Endodermal cell (in vitro differentiated cells): Measurements from ENCODE around the gene GOLGA1. TPM values are rescaled to one million over a fixed set of nuclear protein-coding genes. Genes with fewer than 3 reads are reported as not detected.

Experiments used
- DNase-seq: peaks from one replicate; pipeline ENCODE4 v3.0.0-alpha.2; 2017
- H3K27ac ChIP-seq: 2 replicates; pipeline ENCODE4 v1.5.1; 2013; ENCODE audit warnings: mild to moderate bottlenecking, low read depth, low read length, moderate library complexity
- H3K27me3 ChIP-seq: 2 replicates; pipeline ENCODE4 v1.6.1; 2013; ENCODE audit warnings: mild to moderate bottlenecking, low read length, moderate library complexity; ENCODE audit not compliant: insufficient read depth, control insufficient read depth, poor library complexity, severe bottlenecking
- H3K36me3 ChIP-seq: 2 replicates; pipeline ENCODE4 v1.7.0; 2013; ENCODE audit warnings: mild to moderate bottlenecking, low read length, moderate library complexity; ENCODE audit not compliant: control insufficient read depth, insufficient read depth
- H3K4me1 ChIP-seq: one replicate; pipeline ENCODE4 v1.7.0; 2013; ENCODE audit warnings: low read length; ENCODE audit not compliant: control insufficient read depth, insufficient read depth
- H3K4me3 ChIP-seq: 2 replicates; pipeline ENCODE4 v1.5.1; 2013; ENCODE audit warnings: mild to moderate bottlenecking, low read length, moderate library complexity
- H3K9ac ChIP-seq: 2 replicates; pipeline ENCODE4 v1.6.1; 2013; ENCODE audit warnings: mild to moderate bottlenecking, low read length, moderate library complexity; ENCODE audit not compliant: poor library complexity, severe bottlenecking; ENCODE audit errors: extremely low read depth
- H3K9me3 ChIP-seq: 2 replicates; pipeline ENCODE4 v1.6.1; 2013; ENCODE audit warnings: mild to moderate bottlenecking, low read length, moderate library complexity; ENCODE audit not compliant: control insufficient read depth
- H3K27ac Mint-ChIP-seq: 2 replicates; pipeline ENCODE4 v1.8.0; 2020; ENCODE audit warnings: mixed read lengths
- H3K27me3 Mint-ChIP-seq: 2 replicates; pipeline ENCODE4 v1.8.0; 2021; ENCODE audit warnings: mild to moderate bottlenecking, mixed read lengths; ENCODE audit not compliant: insufficient read depth
- H3K36me3 Mint-ChIP-seq: 2 replicates; pipeline ENCODE4 v1.8.0; 2020; ENCODE audit warnings: low read depth, mixed read lengths
- H3K4me1 Mint-ChIP-seq: 2 replicates; pipeline ENCODE4 v1.8.0; 2020; ENCODE audit warnings: mixed read lengths
- H3K4me3 Mint-ChIP-seq: 2 replicates; pipeline ENCODE4 v1.8.0; 2020; ENCODE audit warnings: mild to moderate bottlenecking, moderate library complexity, mixed read lengths
- H3K9me3 Mint-ChIP-seq: 2 replicates; pipeline ENCODE4 v1.8.0; 2020; ENCODE audit warnings: mild to moderate bottlenecking, mixed read lengths
- CTCF ChIP-seq: fragments of 200-600 bp; sonication (generic); conservative IDR thresholded peaks from 2 replicates; pipeline ENCODE4 v1.5.0; 2021; ENCODE audit warnings: antibody characterized with exemption, mild to moderate bottlenecking
- whole genome bisulfite sequencing, 2 experiments: methylation state at CpG; one replicate each; pipeline versions ENCODE4 v1.1.5 to v1.1.7; 2013; ENCODE audit warnings: missing lambda C conversion rate in 2 of 2, mixed read lengths in 1 of 2; ENCODE audit not compliant: insufficient coverage in 1 of 2, insufficient read length in 1 of 2; 5-methylcytosine and 5-hydroxymethylcytosine counted together
- total RNA-seq, 2 donors: library from RNA; stranded (reverse); fragmentation: NEBNext Ultra II Directional in 1 of 2; extraction: Animal tissue kit (Norgen Biotek cat#: 25700) in 1 of 2; gene quantifications; 2 replicates in 1 of 2; 3 replicates in 1 of 2; pipeline ENCODE4 v1.2.1, GENCODE V29; 2021

Gene GOLGA1
- total RNA-seq, 2 donors from 2014 or later: 8.8 to 13.2 TPM

DNA sequence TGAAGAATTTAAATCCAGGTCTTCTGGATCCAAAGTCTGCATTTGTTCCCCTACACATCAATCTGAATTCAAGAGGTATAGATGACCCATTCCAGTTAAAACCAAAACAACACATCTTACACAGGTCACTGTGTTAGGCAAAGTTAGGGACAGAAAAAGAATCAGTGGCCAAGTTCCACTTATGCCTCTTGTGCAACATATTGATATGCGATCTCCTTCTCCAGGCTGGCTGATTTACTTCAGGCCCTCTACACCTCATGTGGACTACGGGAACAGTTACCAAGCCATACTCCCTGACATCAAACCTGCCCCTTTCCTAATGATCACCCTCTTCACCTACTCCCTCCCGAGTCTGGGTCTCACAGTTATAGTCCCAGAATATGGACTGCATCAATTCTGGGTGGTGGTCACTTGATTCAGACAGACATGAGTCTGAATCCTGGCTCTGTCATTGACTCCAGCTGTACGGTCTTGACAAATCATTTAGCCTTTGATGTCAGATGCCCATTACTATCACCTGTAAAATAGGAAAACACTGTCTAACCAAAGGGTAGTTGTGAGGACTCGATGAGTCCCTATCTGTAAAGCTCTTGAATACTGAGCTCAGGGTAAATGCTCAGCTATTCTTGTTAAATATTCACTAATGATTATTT lies 26.0 kb downstream of the GOLGA1 start:
- H3K4me3 Mint-ChIP-seq: no peak overlapping the region
- H3K9ac ChIP-seq: no peak overlapping the region
- H3K4me3 ChIP-seq: no peak overlapping the region
- TF ChIP-seq CTCF: no peak
- peaks cover 38% of the 10 kb centered on the region for H3K36me3 Mint-ChIP-seq
- no peaks in the 10 kb centered on the region for H3K9me3 ChIP-seq
- no peak overlapping the region for H3K27ac Mint-ChIP-seq
- DNase-seq: no peak
- no peak overlapping the region for H3K27ac ChIP-seq
- no peaks in the 10 kb centered on the region for H3K27me3 ChIP-seq
- no peaks in the 10 kb centered on the region for H3K9me3 Mint-ChIP-seq
- WGBS, 2 experiments: 97% methylated on average over 4 to 5 of the region's 5 CpGs
- no peaks in the 10 kb centered on the region for H3K27me3 Mint-ChIP-seq
- H3K4me1 Mint-ChIP-seq: no peaks in the 10 kb centered on the region
- peaks cover 18% of the 10 kb centered on the region for H3K36me3 ChIP-seq
- no peaks in the 10 kb centered on the region for H3K4me1 ChIP-seq

- Mint-ChIP-seq H3K9me3 (no peaks in the 10 kb centered on the region), H3K27ac (no peak overlapping the region), H3K27me3 (no peaks in the 10 kb centered on the region), H3K36me3 (peaks cover 35% of the 10 kb centered on the region), H3K4me1 (no peaks in the 10 kb centered on the region), H3K4me3 (no peak overlapping the region)
- Histone ChIP-seq H3K9ac (no peak overlapping the region), H3K36me3 (peaks cover 7% of the 10 kb centered on the region), H3K4me3 (no peak overlapping the region), H3K9me3 (no peaks in the 10 kb centered on the region), H3K27me3 (no peaks in the 10 kb centered on the region), H3K27ac (no peak overlapping the region), H3K4me1 (no peaks in the 10 kb centered on the region)
- no peak for DNase-seq
- WGBS, 2 experiments: 95% methylated on average over 2 of the region's 2 CpGs; no CpG with 5 or more reads in 1 of the 2 experiments
- no peak for TF ChIP-seq CTCF
Measured at GRCh38 chr9:124913378-124913777, 27.5 kb downstream of the GOLGA1 start.

DNA sequence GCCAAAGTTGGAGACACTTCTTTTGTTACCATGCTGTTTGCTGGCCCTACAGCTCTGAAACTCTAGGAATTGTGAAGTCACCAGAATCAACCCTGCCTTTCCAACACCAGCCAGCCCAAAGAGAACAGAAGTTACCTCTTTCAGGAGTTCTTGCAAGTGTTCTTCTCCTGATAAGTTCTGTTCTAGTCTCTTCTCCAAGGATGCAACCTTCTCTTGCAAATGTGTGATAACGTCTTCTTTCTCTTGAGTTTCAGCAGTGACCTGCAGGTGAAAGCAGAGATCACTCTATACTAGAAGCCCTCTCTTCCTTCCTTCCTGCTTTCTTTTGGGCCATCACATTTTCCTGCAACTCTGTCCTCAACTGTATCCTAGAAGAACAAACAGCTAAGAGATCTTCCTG lies 29.1 kb downstream of the GOLGA1 start:
- no peak overlapping the region for H3K4me3 Mint-ChIP-seq
- TF ChIP-seq CTCF: no peak
- H3K27me3 Mint-ChIP-seq: no peaks in the 10 kb centered on the region
- H3K27ac Mint-ChIP-seq: no peak overlapping the region
- Histone ChIP-seq H3K9me3 (no peaks in the 10 kb centered on the region), H3K27me3 (no peaks in the 10 kb centered on the region), H3K9ac (no peak overlapping the region), H3K27ac (no peak overlapping the region), H3K36me3 (peaks cover 6% of the 10 kb centered on the region), H3K4me1 (no peaks in the 10 kb centered on the region), H3K4me3 (no peak overlapping the region)
- H3K4me1 Mint-ChIP-seq: no peaks in the 10 kb centered on the region
- no peaks in the 10 kb centered on the region for H3K9me3 Mint-ChIP-seq
- DNase-seq: no peak
- H3K36me3 Mint-ChIP-seq: peaks cover 42% of the 10 kb centered on the region
- 90 to 100% methylated on average over 1 of the region's 1 CpG for WGBS, 2 experiments
